CD4-positive, alpha-beta T cell treated with Interleukin-15 for 1 hour (primary cell): Measurements from ENCODE around the gene G6PD.
"Not testable (repeated sequence)": the region's sequence is repeated elsewhere in the genome, so short reads cannot be mapped to it uniquely, and the experiment has no call there.

ENCODE experiments used
- DNase-seq: peaks from one replicate; pipeline ENCODE4 v3.0.0-alpha.2; 2020

The G6PD gene

DNA sequence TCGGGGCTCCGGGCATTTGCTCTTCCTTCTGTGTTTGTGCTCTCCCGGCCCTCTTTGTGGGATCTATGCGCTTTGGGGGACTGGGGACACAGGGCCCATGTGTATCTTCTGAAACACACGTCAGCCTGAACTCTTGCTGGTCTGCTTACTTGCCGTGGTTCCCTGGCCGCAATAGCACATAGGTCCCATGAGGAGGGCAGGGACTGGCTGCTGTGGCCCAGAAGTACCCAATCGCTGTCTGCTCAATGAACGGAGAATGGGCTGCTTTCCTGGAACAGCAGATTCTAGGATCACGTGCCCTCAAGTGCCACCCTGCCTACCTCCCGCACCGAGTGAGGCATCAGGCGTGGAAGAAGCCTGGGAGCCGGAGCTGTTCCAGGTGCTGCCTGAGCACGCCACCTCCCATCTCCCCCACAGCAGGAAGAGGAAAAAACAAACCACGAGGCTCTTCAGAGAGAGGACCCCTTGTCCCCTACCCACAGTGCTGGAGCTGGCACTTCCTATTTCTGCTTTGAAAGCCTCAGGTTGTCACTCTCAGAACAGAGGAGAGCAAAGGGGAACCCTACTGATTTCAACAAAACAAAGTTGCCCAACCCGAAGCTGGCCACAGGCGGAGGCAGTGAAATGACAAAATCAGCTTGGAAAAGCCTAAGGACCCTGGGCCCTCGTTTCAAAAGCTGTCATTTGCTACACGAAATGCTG lies 3.8 kb downstream of the G6PD start:
- DNase-seq = peak; percentile 46

DNA sequence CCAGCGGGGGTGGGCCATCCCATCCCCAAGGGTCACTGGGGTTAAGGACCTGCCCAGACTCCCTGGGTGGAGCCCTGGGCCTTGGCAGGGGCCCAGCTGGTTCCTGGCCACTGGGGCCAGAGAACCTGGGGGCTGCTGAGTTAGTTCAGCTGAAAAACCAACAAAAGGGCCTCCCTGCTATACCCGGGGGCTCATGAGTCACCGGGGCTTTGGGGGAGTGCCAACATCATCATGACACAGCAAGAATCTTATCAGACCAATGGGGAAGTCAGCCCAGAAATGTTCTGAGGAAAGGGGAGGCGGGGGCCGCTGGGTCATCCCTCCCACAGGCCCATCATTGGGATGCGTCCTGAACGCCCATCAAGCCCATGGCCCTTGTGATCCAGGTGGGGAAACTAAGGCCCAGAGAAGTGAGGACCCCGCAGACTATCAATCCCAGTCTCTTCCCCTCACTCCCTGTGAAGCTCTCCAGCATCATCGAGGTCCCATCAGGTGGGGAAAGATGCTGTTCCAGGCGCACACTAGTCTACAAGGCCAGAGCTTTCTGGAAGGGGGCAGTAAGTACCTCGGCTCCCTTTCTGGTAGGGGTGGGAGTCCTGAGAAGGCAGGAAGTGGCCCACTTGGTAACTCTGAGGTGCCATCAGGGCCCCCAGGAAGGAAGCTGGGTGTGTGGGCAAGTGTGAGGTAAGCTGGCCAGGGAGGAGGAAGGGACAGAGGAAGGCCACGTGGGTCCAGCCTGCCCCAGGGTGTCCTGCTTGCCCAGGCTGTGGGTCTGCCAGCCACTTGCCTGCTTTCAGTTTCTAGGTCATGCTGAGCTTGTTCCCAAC lies 4.5 kb downstream of the G6PD start:
- peak; percentile 65 for DNase-seq

DNA sequence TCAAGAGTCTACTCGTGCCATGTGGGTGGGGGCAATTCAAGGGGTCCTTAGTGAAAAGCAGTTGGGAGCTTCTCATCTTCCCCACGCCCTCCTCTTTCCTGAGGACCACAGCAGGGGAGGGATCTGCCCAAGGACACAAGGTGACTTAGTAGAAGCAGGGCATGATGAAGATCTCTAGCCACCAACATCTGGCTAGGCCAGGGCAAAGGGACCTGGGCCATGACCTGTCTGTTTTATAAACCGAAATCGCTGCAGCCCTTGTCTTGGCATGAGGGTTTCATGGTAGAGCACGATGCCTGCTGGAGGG lies 5.1 kb downstream of the G6PD start:
- DNase-seq = no peak

DNA sequence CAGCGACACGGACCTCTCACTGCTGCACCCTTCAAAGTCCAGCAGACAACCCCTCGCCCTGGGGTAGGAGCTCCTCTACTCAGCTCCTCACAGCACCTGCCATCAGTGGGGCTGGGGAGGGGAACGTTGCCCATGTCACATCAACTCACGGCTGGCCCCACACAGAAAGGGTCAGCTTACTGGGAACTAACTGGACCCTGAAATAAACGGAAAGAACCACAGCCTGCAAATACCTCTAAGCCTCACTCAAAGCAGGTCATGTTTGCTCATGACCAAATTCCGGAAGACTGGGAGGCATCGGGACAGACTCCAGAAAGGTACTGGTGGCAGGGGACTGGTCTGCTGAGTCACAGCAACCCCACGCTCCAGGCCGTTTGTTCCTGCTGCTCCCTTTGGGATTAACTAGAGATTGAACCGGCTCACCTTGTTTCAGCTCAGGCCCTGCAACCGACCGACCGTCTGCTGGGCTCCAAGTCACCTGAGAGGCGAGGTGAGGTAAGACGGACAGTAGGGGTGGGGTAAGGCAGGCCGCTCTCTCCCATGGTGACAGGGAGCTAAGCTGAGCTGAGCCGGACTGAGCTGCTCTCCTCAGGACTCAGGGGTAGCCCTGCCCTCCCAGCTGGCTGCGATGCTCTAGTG lies 5.6 kb downstream of the G6PD start:
- DNase-seq = no peak

DNA sequence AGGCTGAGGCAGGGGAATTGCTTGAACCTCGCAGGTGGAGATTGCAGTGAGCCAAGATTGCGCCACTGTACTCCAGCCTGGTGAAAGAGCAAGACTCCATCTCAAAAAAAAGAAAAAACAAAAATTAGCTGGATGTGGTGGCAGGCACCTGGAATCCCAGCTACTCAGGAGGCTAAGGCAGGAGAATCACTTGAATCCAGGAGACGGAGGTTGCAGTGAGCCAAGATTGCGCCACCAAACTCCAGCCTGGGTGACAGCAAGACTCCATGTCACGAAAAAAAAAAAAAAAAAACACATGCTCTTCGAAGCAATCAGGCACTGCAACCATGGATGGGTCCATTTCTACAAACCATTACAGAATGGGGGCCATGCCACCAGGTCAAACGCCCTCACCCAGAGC lies 6.3 kb downstream of the G6PD start:
- not testable (repeated sequence) for DNase-seq

DNA sequence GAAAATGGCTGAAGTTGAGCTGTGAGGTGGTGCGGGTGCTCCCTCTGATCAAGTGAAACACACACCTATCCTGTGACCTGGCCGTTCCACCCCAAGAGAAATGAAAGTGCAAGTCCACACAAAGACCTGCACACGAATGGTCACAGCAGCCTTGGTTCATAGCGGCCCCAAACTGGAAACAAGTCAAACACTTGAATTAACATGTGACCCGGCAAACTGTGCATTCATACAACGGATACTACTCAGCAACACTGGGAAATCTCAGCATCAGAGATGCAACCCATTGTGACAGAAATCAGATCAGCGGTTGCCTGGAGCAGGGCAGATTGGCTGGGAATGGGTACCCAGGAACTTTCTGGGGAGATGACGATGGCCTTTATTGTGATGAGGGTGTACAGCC lies 7.6 kb downstream of the G6PD start:
- DNase-seq = no peak

DNA sequence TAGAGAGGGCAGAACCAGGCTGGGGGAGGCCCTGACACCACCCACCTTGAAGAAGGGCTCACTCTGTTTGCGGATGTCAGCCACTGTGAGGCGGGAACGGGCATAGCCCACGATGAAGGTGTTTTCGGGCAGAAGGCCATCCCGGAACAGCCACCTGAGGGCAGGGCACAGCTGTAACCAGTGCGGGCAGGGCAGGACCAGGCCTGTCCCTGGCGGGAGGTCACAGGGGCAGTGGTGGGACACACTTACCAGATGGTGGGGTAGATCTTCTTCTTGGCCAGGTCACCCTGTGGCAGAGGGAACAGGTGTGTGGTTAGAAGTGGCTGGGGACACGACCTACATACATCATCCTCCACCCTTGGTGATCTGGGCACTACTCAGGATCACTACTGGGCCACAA lies 10.8 kb downstream of the G6PD start:
- DNase-seq = no peak

DNA sequence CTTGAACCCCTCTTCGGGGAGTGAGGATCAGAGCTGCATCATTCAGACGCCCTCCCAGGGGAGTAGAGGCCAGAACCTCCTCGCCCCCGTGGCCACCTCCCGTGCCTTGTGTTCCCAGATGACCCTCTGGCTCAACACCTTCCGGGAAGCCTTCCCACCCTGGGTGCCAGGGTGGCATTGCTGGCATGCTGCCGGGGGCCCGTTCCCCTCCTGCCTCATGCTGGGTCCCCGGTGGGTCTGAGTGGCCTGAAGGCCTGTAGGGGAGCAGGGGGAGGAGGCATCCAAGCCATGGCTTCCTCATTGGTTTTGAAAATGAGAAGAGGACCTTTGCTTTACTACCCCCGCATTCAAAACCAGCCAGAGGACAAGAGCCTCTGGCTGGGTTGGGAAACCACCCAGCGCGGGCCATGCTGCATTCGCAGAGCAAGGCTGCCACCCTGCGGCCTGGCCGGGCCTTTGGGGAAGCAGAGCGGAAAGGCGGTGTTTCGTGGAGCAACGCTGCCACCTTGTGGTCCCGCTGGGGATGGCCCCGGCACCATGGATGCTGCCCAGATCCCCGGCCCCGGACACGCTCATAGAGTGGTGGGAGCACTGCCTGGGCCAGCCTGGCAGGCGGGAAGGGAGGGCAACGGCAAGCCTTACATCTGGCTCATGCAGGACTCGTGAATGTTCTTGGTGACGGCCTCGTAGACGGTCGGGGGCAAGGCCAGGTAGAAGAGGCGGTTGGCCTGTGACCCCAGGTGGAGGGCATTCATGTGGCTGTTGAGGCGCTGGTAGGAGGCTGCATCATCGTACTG lies 11.9 kb downstream of the G6PD start:
- peak; percentile 90 for DNase-seq

DNA sequence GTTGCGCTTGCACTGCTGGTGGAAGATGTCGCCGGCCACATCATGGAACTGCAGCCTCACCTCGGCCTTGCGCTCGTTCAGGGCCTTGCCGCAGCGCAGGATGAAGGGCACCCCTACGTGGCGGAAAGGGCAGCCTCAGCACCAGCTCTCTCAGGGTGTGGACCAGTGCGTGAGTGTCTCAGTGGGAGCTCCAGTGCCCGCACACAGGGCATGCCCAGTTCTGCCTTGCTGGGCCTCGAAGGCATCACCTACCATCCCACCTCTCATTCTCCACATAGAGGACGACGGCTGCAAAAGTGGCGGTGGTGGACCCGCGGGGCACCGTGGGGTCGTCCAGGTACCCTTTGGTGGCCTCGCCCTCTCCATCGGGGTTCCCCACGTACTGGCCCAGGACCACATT lies 14.0 kb downstream of the G6PD start:
- no peak for DNase-seq

DNA sequence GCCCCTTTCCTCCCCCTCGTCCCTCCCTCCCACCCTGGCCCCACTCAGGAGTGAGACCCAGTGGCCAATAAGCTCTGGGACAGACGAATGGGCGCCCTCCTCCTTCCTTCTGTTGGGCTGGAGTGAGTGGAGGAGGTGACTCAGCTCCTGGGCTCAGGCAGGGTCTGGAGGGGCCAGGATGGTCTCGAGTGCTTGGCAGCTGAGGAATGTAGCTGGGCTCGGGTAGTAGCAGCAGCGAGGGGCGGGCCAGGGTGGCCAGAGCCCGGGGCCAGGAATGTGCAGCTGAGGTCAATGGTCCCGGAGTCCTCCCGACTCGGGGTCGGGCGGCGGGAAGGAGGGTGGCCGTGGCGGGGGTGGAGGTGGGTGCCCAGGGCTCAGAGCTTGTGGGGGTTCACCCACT lies 15.0 kb downstream of the G6PD start:
- DNase-seq = no peak

DNA sequence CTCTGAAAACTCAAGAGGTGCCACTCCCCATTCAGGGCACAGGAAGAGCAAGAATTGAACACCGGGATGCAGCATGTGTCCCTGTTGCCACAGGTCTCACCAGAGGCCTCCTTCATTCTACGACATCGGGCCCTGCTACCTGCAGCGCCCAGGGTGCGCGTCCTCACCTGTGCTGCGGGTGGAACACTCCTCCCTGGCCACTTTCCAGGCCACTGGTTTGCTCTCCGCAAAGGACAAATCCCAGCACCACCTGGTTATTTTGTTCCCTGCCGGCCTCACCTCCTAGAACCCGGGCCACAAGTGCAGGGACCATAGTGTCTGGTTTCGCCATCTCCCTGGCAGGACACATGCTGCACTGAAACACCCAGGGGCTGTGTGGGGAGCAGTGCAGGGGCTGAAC lies 16.4 kb downstream of the G6PD start:
- DNase-seq = no peak

DNA sequence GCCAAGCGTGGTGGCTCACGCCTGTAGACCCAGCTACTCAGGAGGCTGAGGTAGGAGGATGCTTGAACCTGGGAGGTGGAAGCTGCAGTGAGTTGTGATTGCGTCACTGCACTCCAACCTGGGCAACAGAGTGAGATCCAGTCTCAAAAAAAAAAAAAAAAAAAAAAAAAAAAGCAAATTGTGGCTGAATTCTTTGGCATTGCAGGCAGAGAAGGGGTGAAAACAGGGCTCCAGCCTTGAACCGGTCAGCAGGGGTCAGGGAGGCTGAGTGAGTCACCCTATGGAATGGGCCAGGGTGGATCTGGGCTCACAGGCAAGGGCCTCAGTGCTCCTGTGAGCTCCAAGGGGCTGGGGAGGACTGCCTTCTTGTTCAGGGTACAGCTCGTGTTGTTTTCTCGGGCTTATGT lies 17.4 kb downstream of the G6PD start:
- DNase-seq = no peak

DNA sequence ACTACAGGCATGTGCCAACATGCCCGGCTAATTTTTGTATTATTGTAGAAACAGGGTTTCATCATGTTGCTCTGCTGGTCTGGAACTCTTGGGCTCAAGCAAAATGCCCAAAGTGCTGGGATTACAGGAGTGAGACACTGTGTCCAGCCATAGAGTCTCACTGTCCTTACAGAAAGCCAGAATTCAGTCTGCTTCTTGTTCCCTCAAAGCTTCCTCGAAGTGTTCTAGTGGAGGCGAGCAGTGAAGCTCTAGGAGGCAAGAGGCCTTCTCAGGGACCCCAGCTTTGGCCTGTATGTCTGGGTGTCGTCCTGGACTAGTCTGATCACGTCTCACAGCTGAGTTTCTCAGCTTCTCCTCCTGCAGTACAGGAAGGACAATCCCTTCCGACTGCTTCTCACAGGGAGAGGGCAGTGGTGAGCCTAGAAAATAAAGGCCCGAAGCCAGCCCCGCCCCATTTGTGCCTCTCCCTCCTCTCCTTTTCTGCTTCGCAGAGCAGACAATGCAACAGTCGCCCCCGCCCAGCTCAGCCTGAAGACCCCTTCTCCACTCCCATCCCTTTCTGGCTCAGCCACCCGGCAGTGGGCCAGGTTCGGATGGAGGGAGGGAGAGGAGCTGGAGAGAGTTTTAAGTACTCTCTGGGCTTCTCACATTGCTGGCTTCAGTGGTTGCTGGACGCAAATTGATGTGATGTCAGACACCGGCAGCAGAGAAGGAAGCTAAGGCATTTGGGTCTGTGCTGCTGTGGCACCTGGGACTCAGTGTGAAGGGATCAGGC lies 19.6 kb downstream of the G6PD start:
- peak; percentile 67 for DNase-seq

DNA sequence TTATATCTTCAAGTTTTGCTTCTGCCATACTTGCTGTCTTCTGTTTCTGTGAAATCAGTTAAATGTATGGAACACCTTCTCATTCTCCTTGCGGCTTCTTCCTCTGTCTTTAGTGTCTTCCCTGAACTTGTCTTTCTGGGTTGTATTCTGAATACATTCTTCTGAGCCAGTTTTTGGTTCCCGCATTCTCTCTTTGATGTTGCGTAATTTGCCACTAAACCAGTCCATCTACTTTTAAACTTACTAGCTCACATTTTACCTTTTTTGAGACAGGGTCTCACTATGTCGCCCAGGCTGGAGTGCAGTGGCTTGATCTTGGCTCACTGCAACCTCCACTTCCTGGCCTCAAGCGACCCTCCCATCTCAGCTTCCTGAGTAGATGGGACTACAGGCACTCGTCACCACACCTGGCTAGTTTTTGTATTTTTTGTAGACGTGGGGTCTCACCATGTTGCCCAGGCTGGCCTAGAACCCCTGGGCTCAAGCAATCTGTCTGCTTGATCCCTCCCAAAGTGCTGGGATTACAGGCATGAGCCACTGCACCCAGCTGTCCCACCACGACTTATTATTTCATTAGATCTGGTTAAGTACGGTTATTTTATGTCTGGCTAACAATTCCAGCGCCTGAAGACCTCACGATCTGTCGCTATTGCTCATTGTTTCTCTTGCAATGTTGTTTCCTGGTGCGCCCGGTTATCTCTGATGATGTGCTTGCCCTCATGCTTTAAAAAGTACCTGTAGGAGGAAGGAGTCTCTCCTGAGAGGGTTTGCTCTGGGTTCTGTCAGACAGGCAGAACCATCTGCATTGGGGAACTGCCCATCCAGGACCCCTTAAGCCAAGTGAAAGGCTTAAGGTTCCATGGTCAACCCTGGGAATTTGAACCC lies 20.8 kb downstream of the G6PD start:
- no peak for DNase-seq

DNA sequence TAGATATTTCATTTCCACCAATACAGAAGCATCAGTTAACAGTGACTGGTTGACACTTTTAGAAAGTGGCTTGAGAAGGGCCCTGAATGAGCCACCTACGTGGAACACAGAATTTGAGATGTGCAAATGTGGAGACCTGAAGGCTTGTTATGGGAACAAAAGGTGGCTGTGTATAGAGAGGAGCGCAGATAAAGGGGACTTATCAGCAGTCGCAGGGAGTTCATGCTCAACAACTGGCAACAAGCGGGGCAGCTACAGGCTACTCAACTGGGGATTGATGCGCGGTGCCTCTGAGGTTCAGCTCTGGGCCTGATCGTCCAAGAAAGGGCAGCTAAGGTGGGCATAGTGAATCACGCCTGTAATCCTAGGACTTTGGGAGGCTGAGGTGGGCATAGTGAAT lies 27.3 kb downstream of the G6PD start:
- no peak for DNase-seq

DNA sequence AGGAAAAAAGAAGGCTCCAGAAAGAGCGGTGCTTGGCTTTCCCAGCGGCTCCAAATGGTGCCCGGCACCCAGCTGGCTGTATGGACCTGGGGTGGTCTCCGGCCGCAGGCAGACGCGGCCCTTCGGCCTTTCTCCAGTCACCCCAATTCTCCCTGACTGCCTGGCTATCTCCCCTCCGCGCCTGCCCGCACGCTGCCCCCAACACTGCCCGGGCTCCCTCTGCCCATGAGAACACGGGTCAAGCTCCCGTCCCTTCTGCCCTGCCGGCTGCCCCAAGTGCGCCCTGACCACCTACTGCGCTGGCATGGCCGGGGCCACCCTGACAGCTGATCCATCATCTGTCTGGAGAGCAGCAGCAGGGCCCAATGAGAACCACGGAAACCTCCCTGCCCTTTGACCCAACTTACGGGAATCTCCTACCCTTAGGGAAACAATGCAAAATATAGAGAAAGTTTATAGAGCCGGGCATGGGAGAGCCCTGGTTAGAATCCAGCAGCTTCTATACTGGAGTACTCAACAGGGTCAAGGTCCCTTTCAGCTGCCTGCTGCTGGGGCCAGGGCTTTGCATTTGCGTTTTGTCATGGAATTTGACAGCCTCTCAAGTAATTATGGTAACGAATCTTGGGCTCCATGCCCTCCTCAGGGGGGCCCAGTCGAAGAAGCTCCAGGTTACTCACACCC lies 29.4 kb downstream of the G6PD start:
- no peak for DNase-seq

DNA sequence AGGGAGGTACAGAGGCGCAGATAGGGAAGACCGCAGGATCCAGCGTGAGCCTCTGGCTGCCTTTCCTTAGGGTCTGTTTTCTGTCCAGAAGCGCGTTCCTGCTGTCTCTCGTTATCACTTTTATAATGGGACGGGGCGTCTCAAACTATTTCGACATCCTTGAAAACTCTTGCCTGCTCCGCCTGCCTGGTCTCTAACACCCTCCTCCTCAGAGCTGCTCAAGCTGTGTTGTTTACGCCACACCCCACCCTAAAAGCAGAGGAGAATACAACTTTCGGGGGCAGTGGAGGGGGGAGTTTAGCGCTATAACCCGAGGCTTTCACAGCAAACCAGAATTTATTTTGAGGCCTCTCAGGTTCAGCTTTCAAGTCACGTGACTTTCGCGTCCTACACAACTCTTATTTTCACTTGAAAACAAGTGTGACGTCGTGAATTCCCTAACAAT lies 30.0 kb downstream of the G6PD start:
- no peak for DNase-seq

DNA sequence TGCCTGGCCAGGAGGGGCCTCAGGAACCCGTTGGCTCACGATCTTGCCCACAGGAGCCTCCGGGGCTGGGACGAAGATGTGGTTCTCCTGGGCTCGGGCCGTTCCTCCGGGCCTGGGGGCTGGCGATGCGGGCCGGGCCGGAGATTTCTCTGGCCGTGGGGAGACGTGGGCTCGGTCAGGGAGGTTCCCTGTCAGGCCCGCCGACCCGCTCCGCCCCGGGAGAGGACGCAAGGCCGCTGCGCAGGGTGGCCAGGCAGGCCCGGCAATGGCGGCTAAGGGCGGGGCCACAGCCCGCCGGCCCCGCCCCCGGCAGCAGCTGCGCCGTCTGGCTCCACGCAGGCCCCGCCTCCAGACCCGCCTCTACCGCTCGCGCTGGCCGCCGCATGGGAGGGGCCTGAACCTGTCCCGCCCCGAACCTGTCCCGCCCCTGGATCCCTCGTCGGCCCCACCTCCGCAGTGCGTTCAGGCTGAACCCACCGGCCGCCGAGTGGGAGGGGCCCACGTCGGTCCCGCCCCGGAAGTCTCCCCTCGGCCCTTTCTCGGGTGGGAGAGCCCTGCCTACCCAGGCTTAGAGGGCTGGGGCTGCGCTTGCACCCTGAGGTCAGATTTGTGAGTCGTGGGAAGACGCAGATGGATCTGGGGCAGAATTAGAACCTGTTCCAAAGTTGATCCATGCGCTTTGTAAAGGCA lies 30.5 kb downstream of the G6PD start, which contains the start of gene FAM3A:
FAM3A (minus strand) TSS at position 267 of the 690 bp plus-strand sequence. CDS start 460 bp downstream, outside the sequence.
- peak; percentile 93 for DNase-seq

DNA sequence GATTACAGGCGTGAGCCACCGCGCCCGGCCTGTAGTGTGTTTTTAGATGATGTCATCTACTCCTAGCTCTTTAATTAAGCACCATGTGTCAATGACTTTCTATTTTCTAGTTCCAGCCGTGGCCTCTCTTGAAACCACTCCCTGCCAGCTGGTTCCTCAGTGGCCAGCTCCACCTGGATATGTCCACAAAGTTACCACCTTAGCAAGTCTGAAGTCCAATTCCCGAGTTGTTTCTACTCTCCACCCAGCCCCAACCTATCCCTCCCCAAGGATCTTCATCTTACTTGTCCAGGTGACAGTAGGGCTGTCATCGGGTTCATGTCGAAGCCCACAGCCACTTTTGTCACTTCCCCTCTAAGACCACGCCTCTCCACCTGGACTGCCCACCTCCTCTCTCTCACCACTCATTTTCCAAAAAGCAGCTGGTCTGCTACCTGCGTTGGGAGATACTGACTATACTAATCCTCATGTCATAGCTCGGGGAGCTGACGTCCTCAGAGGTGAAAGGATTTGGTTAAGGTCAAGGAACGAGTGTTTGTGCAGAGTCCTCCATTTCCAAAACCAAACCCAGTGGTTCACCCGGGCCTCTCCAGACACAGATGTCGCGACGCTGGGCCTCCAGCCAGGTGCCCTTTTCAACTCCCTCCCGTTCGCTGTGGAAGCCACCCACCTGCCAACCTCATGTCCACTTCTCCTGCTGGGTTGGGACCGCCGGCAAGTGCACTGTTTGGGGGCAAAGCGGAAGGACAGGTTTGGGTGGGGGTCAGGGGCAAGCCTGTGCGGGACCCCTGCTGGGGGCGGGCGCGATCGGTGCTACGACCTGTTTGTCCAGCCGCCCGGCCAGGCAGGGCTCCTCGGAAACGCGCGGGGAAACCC lies 31.3 kb downstream of the G6PD start:
- no peak for DNase-seq
